Measurements from ENCODE around the gene SAPCD1.
"Not testable (repeated sequence)": the region's sequence is repeated elsewhere in the genome, so short reads cannot be mapped to it uniquely, and the experiment has no call there.

The SAPCD1 gene

GRCh38 chr6:31782126-31782855 lies 19.8 kb downstream of the SAPCD1 start:
- TF ChIP-seq ARNT (IDR thresholded peaks at IDR 0.05) (no peak), ELF4 (IDR thresholded peaks at IDR 0.05) (no peak), ZNF384 (IDR thresholded peaks at IDR 0.05) (no peak)
- CTCF ChIA-PET = no interaction called here
- POLR2A ChIA-PET = no interaction called here
- no peak for DNase-seq (ENCODE audit: extremely low spot score)

- TF ChIP-seq FOXA1 (IDR thresholded peaks at IDR 0.05) (no peak), HDGF (IDR thresholded peaks at IDR 0.05; ENCODE audit: borderline replicate concordance) (no peak), BHLHE40 (IDR thresholded peaks at IDR 0.05; ENCODE audit: borderline replicate concordance) (no peak), L3MBTL2 (conservative IDR thresholded peaks at IDR 0.05) (no peak), ARNT (IDR thresholded peaks at IDR 0.05) (no peak), ELF4 (IDR thresholded peaks at IDR 0.05) (no peak), FOXK2 (IDR thresholded peaks at IDR 0.05) (no peak), NFRKB (IDR thresholded peaks at IDR 0.05) (no peak)
- CTCF ChIA-PET = no interaction called here
- no peak for DNase-seq (ENCODE audit: extremely low spot score)
- POLR2A ChIA-PET = interaction anchor here (0.7 to 2.1 kb wide), 4 partner anchors 22 to 119 kb away, joined by 3 to 6 read pairs (median 4); partner anchors contain the start of genes GPANK1, HSPA1B and LSM2
Measured at GRCh38 chr6:31784098-31784925, 21.9 kb downstream of the SAPCD1 start.

GRCh38 chr6:31785475-31785874 lies 23.0 kb downstream of the SAPCD1 start:
- DNase-seq (ENCODE audit: extremely low spot score) = no peak
- no peak for TF ChIP-seq ELF4 (IDR thresholded peaks at IDR 0.05)
- no peak for TF ChIP-seq HDGF (IDR thresholded peaks at IDR 0.05; ENCODE audit: borderline replicate concordance)
- TF ChIP-seq FOXA1 (IDR thresholded peaks at IDR 0.05) = no peak
- TF ChIP-seq LEF1 (IDR thresholded peaks at IDR 0.05; ENCODE audit: borderline replicate concordance) = no peak
- TF ChIP-seq ARNT (IDR thresholded peaks at IDR 0.05) = no peak
- no peak for TF ChIP-seq FOXK2 (IDR thresholded peaks at IDR 0.05)
- no peak for TF ChIP-seq NFRKB (IDR thresholded peaks at IDR 0.05)
- TF ChIP-seq TARDBP (IDR thresholded peaks at IDR 0.05) = no peak
- TF ChIP-seq PKNOX1 (IDR thresholded peaks at IDR 0.05) = no peak
- TF ChIP-seq ZNF384 (IDR thresholded peaks at IDR 0.05) = no peak
- no peak for TF ChIP-seq BHLHE40 (IDR thresholded peaks at IDR 0.05; ENCODE audit: borderline replicate concordance)
- no peak for TF ChIP-seq CTBP1 (IDR thresholded peaks at IDR 0.05; ENCODE audit: borderline replicate concordance)
- no peak for TF ChIP-seq L3MBTL2 (conservative IDR thresholded peaks at IDR 0.05)
- no peak for TF ChIP-seq SP1 (IDR thresholded peaks at IDR 0.05)
- no peak for TF ChIP-seq FOXM1 (IDR thresholded peaks at IDR 0.05; ENCODE audit: borderline replicate concordance)
- POLR2A ChIA-PET = interaction anchor here (1.1 to 2.1 kb wide), 3 partner anchors 10 to 42 kb away, joined by 3 to 6 read pairs (median 6); partner anchors contain the start of genes HSPA1B, LSM2 and VARS1
- CTCF ChIA-PET = no interaction called here

- TF ChIP-seq SUZ12 (IDR thresholded peaks at IDR 0.05) (no peak), FOXA1 (IDR thresholded peaks at IDR 0.05) (no peak), L3MBTL2 (conservative IDR thresholded peaks at IDR 0.05) (no peak), NFRKB (IDR thresholded peaks at IDR 0.05) (no peak), ZNF384 (IDR thresholded peaks at IDR 0.05) (no peak), HDGF (IDR thresholded peaks at IDR 0.05; ENCODE audit: borderline replicate concordance) (0 out of 2 replicates have a peak, but pooled peaks have one; percentile 44), PKNOX1 (IDR thresholded peaks at IDR 0.05) (peak; percentile 60; the same call in 1 of the 2 replicates), ARNT (IDR thresholded peaks at IDR 0.05) (no peak), FOXK2 (IDR thresholded peaks at IDR 0.05) (no peak)
- DNase-seq (ENCODE audit: extremely low spot score) = peak; percentile 81
- ChIA-PET CTCF (interaction anchor here (0.5 to 1.9 kb wide), 15 partner anchors 11 to 420 kb away, joined by 3 to 15 read pairs (median 4); partner anchors contain the start of genes HSPA1A, HSPA1L, LSM2 and MSH5), POLR2A (interaction anchor here (0.6 to 2.2 kb wide), 10 partner anchors 10 to 249 kb away, joined by 3 to 15 read pairs (median 4); partner anchors contain the start of genes ABHD16A, CLIC1, DDX39B and HSPA1A)
Measured at GRCh38 chr6:31791324-31792089, 29.1 kb downstream of the SAPCD1 start.

GRCh38 chr6:31792090-31792374 lies 29.6 kb downstream of the SAPCD1 start:
- ChIA-PET CTCF (interaction anchor here (0.6 to 1.9 kb wide), 7 partner anchors 11 to 420 kb away, joined by 3 to 15 read pairs (median 5); partner anchors contain the start of genes HSPA1A, HSPA1L, LSM2 and VWA7), POLR2A (interaction anchor here (0.6 to 2.2 kb wide), 7 partner anchors 14 to 89 kb away, joined by 3 to 15 read pairs (median 5); partner anchors contain the start of genes ABHD16A, CLIC1, HSPA1A and HSPA1B)
- TF ChIP-seq TARDBP (IDR thresholded peaks at IDR 0.05) (no peak), ELF4 (IDR thresholded peaks at IDR 0.05) (no peak), FOXK2 (IDR thresholded peaks at IDR 0.05) (no peak)
- no peak for DNase-seq (ENCODE audit: extremely low spot score)

- DNase-seq (ENCODE audit: extremely low spot score) = no peak
- CTCF ChIA-PET = no interaction called here
- TF ChIP-seq FOXA1 (IDR thresholded peaks at IDR 0.05) = no peak
- TF ChIP-seq FOXK2 (IDR thresholded peaks at IDR 0.05) = no peak
- TF ChIP-seq ZNF384 (IDR thresholded peaks at IDR 0.05) = no peak
- TF ChIP-seq SUZ12 (IDR thresholded peaks at IDR 0.05) = no peak
- no peak for TF ChIP-seq TARDBP (IDR thresholded peaks at IDR 0.05)
- TF ChIP-seq LEF1 (IDR thresholded peaks at IDR 0.05; ENCODE audit: borderline replicate concordance) = no peak
- no peak for TF ChIP-seq NFRKB (IDR thresholded peaks at IDR 0.05)
- TF ChIP-seq SP1 (IDR thresholded peaks at IDR 0.05) = no peak
- no peak for TF ChIP-seq BHLHE40 (IDR thresholded peaks at IDR 0.05; ENCODE audit: borderline replicate concordance)
- no peak for TF ChIP-seq ELF4 (IDR thresholded peaks at IDR 0.05)
- no peak for TF ChIP-seq L3MBTL2 (conservative IDR thresholded peaks at IDR 0.05)
- no peak for TF ChIP-seq CTBP1 (IDR thresholded peaks at IDR 0.05; ENCODE audit: borderline replicate concordance)
- POLR2A ChIA-PET = interaction anchor here (0.6 to 2.2 kb wide), 3 partner anchors 14 to 57 kb away, joined by 3 to 15 read pairs (median 5); partner anchors contain the start of genes CLIC1 and LSM2
Measured at GRCh38 chr6:31792761-31793171, 30.3 kb downstream of the SAPCD1 start.

- POLR2A ChIA-PET; DNase-seq (ENCODE audit: extremely low spot score): not testable (repeated sequence)
- CTCF ChIA-PET = interaction anchor here (1.7 kb wide), 1 partner anchor 13 kb away, joined by 5 read pairs; the partner anchor contains the start of gene LSM2
Measured at GRCh38 chr6:31793927-31794245, 31.4 kb downstream of the SAPCD1 start.
